Left renal cortex interstitium (tissue), 4 donors: ENCODE measurements around the gene VN1R5. TPM values are rescaled to one million over a fixed set of nuclear protein-coding genes. Genes with fewer than 3 reads are reported as not detected.

Source experiments
- DNase-seq, 4 donors: peaks; one replicate each; pipeline ENCODE4 v3.0.0-alpha.2; 2013; ENCODE audit warnings: low read depth in 4 of 4, low spot score in 2 of 4, missing footprints in 1 of 4
- polyA plus RNA-seq, 4 donors: library from polyadenylated mRNA; unstranded; fragments of 120-200 nt; gene quantifications; one replicate each; pipeline ENCODE4 v1.2.1, GENCODE V29; 2013; ENCODE audit not compliant: insufficient read length in 4 of 4

Gene VN1R5
- polyA plus RNA-seq, 4 donors: 0.12 to 0.14 TPM; not detected in 2

DNA sequence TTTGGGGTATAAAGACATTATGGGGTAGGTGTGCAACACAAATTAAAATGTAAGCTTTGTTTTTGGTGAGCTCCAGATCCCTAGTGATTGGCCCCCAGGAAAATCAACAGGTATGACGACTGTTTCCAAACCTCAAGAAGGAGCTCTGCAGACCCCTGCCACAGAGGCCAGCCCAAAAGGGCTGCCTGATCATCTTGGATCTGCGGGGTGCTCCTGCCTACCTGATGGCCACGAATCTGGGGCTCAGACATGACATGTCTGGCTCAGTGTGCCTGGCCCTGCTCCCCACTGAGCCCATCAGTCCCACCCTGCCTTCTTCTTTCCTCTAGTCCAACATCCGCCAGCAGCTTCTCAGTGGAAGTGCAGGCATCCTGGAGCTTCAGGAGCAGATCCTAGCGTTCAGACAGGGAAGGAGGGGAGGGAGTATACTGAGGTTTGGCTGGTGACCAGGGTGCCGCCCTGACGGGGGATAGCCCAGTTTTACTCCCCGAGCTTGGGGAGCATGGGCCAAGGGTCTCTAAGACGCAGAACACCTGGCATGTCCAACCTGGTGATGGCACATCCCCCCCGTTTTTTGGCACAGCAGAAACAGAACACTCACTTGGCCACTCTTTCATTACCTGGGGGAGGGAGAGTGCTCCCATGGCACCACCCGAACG, 44.0 kb downstream of the VN1R5 start:
- DNase-seq: no peak

DNA sequence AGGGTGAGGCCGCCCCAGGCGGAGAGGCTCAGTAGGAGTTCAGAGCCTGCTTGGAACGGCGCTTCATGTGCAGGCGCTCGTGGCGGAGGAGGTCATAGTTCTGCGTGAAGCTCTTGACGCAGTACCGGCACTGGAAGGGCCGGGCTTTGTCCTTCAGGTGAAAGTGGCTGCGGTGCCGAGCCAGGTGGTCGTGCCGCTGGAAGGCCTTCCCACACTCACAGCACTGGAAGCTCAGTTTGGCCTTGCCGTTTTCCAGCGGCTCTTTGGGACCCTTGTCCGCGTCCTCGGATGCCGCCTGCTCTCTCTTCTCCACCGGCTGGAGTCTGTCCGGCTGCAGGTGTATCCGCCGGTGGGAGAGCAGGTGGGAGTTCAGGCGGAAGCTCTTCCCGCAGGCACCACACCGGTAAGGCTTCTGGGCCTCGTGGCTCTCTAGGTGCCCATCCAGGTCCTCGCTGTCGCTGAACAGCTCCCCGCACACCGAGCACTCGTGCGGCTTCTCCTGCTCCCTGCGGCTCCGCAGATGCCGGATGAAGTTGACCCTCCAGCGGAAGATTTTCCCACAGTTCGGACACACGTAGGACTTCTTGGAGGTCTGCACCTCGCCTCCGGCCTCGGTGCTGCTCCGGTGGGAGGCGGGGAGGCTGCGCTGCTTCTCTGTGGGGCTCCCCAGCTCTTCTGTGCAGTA, 44.8 kb downstream of the VN1R5 start:
- no peak for DNase-seq

DNA sequence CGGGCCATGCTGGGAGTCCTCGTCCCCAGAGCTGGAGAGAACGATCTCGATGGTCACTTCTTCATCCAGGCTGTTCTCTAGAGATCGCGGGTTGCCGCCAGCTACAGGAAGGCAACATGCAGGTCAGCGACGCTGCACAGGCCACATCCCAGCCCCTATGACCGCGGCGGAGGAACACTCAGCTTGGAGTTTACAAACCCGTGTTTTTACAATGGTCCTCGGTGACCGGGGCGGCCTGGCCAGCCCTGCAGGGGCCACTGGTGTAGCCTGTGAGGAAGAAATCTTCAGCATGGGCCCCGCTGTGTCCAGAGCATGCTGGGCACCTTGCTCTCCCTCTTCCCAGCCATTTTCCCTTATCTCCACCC, 45.3 kb downstream of the VN1R5 start:
- DNase-seq: no peak

GRCh38 chr1:247303216-247303615, 47.3 kb downstream of the VN1R5 start:
- no peak for DNase-seq

GRCh38 chr1:247304031-247304430, 48.2 kb downstream of the VN1R5 start:
- no peak for DNase-seq

Other genes starting within 250 kb of the VN1R5 start
- 1 to 10 TPM; 3.0 to 4.7 (median 3.9) TPM for gene ZNF695, start 248.0 kb upstream of the VN1R5 start, polyA plus RNA-seq
- 1 to 10 TPM; 6.8 to 9.4 (median 8.0) TPM for gene ZNF670, start 177.3 kb upstream of the VN1R5 start, polyA plus RNA-seq
- gene ZNF669, start 151.7 kb upstream of the VN1R5 start, polyA plus RNA-seq: 10 to 100 TPM; 10.1 to 15.1 (median 13.2) TPM
- gene ZNF124, start 84.1 kb upstream of the VN1R5 start, polyA plus RNA-seq: 10 to 100 TPM; 20.8 to 39.1 (median 27.5) TPM
- gene ZNF496, start 75.8 kb downstream of the VN1R5 start, polyA plus RNA-seq: 10 to 100 TPM; 33.2 to 49.8 (median 43.4) TPM
- gene NLRP3, start 160.1 kb downstream of the VN1R5 start, polyA plus RNA-seq: 1 to 10 TPM in 2 of 4 donors, under 1 TPM in 2; 0.79 to 2.0 (median 1.00) TPM
- gene OR2B11, start 202.0 kb downstream of the VN1R5 start, polyA plus RNA-seq: under 1 TPM in 2 of 4 donors, not detected in 2; 0.04 to 0.08 TPM